ENCODE results near the gene CAPN7.

Gene CAPN7

GRCh38 chr3:15287565-15288330, 81.7 kb downstream of the CAPN7 start:
- TF ChIP-seq CTCF (conservative IDR thresholded peaks at IDR 0.05; ENCODE audit: control insufficient read depth, insufficient read depth, low read depth, low read length): no peak
- peak; percentile 99 for DNase-seq (ENCODE audit: low read depth)
- H3K4me3 ChIP-seq (ENCODE audit: control insufficient read depth, low read depth, low read length): no peak overlapping the region

DNA sequence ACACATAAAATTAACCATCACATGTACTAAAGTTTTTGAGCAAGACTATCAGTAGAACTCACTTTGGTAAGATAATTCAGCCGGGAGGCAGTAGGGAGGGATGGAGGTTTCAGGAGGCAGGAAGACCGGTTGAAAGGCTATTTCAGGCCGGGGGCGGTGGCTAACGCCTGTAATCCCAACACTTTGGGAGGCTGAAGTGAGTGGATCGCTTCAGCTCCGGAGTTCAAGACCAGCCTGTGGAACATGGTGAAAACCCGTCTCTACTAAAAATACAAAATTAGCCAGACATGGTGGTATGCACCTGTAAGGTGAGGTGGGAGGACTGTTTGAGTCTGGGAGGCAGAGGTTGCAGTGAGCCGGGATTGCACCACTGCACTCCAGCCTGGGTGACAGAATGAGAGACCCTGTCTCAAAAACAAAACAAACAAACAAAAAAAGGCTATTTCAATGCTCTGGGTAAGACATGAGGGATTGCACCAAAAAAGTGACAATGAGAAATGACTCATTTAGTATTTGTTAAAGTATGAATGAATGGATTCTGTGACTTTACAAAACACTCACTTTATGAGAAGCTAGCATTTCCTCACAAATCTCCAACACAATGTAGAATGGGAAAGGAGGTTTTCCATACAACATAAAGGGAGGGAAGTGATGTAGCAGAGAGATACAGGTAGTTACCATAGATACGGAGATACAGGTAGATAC, 82.4 kb downstream of the CAPN7 start:
- TF ChIP-seq CTCF (conservative IDR thresholded peaks at IDR 0.05; ENCODE audit: control insufficient read depth, insufficient read depth, low read depth, low read length): no peak
- no peak for DNase-seq (ENCODE audit: low read depth)

DNA sequence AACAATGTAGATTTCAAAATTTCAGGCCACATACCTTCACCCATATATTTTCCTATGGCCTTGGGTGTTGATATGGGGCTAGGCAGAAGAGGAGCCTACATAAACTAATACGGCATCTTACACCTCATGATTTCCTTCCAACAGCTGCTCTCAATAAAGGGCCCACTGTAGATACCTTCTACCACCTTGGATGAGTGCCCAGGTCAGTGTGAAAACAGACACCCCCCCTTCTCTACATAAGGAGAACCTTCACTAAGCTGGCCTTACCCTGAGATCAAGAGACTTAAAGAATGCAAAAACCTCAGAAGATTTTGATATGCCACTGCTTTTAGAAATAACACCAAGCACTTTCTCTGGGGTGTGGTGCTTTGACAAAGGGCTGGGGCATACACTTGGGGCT, 83.6 kb downstream of the CAPN7 start:
- H3K4me3 ChIP-seq (ENCODE audit: control insufficient read depth, low read depth, low read length): no peak overlapping the region
- TF ChIP-seq CTCF (conservative IDR thresholded peaks at IDR 0.05; ENCODE audit: control insufficient read depth, insufficient read depth, low read depth, low read length): no peak
- no peak for DNase-seq (ENCODE audit: low read depth)

More for the DNA sequence above, 82.4 kb downstream of the CAPN7 start:
- no peak overlapping the region for H3K4me3 ChIP-seq (ENCODE audit: control insufficient read depth, low read depth, low read length)

DNA sequence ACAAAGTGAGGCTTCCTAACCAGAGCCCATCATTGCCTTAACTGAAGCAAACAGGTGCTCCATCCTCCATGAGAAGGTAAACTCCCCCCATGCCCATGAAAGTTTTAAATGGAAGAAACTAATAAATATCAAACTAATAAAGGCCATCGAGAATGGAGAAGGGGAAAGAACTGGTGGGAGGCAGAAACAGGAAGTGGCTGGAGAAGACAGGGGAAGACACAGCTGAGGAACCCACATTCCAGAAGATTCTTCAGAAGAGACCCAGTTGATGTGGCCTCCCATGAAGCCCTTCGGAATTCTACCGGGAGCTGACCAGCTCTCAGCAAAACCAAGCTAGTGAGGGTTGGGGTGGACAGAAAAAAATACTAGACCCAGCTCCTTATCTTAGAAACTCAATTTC, 84.7 kb downstream of the CAPN7 start:
- DNase-seq (ENCODE audit: low read depth): no peak
- TF ChIP-seq CTCF (conservative IDR thresholded peaks at IDR 0.05; ENCODE audit: control insufficient read depth, insufficient read depth, low read depth, low read length): no peak
- H3K4me3 ChIP-seq (ENCODE audit: control insufficient read depth, low read depth, low read length): no peak overlapping the region

DNA sequence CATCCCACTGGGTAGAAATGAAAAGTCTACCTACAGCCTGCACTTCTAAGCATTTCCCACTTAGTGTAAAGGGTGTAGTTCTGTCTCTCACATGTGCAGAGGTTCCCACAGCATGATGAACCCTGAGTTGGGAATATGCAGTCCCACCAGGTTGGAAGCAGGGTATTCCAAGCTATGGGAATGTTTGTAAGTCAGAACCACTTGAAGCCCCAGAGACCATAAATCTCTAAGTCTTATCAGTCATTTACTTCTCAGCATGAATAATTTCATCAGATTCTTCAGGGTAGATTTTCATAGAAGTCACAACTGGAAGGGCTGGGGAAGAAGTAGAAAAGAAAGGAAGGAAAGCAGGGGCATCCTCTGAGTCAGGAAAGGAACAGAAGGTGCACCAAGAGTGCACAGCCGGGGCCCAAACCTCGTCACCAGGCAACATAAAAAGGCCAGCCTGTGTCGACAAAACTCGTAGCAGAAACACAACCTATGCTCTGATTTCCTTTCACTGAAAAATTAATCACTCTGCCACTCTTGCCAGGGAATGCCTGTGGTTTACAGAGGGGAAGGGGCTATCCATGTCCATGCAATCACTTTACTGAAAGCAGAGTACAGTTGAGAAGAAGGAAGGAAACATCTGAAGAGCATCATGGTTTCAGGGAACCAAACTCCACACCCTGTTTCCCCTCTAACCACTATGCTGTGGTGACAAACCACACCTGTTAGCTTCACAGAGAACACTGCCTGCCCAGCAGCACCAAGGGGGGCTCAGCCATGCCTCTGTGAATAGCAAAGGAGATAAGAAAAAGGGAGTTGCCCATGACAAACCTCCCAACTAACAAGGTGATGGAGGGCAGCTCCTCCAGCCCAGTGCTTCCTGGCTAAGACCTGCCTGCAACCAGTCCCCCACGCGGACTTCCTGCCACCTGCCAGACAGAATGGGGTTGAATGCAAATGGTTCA, 85.8 kb downstream of the CAPN7 start:
- no peak overlapping the region for H3K4me3 ChIP-seq (ENCODE audit: control insufficient read depth, low read depth, low read length)
- DNase-seq (ENCODE audit: low read depth): peak; percentile 55

More for the DNA sequence above, 85.8 kb downstream of the CAPN7 start:
- no peak for TF ChIP-seq CTCF (conservative IDR thresholded peaks at IDR 0.05; ENCODE audit: control insufficient read depth, insufficient read depth, low read depth, low read length)

All from fibroblast of mammary gland (primary cell).